GM18867 (cell line): Measurements from ENCODE around the gene UCHL3.

ENCODE experiments used
- ATAC-seq: cut with Tn5 transposase; IDR thresholded peaks from one replicate; pipeline ENCODE4 v1.9.1; 2021; ENCODE audit warnings: mild to moderate bottlenecking, moderate library complexity; ENCODE audit not compliant: unreplicated experiment

Gene UCHL3

DNA sequence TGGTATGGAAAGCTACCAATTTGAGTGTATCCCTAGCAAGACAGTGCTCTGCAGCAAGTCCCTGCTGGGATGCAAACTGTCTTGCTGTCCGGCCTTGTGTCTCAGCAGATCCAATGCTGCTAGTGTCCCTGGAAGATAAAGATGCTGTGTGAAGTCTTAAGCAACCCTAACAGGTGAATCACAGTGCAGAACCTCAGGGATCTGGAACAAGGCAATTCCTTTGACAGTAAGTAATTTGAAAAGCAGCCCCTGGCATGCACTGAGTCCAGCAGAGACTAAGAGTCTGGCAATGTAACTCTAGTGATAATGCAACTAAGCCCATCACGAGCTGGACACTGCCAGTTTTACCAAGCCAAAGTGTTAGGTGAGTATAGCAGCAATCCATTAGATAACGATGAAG, 1.7 kb upstream of the UCHL3 start:
- ATAC-seq = no peak

DNA sequence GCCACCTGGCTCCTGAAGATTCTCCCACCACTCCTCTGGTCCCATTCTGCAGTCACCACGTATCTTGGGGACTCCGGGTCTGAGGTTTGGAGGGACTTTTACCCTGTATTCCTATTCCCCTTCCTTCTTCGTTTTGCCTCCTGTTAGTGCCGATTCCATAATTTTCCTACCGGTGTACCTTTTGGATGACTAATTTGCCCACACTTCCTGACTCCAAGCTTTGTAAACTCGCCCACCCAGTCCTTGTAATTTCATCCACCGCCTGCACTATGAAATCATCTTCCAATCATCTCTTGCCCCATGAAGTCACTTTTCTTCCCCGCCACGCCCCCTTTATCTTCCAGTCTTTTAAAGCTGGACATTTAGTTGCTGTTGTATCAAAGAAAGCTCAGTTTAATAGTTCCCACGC, 572 bp downstream of the UCHL3 start:
- peak; percentile 7 for ATAC-seq

DNA sequence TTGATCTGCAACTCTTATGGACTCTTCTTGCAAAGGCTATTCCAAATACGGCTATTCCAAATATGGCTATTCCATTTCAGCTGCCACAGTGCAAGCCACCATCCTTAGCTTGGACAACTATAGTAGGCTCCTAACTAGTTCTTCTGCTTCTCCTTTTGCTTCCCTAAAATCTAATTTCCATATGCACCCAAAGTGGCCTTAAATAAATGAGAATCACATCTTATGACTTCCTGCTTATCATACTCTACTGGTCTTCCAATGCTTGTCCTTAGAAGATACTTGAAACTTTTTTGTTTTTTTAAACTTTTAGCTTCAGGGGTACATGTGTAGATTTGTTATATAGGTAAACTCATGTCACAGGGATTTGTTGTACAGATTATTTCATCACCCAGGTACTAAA, 4.9 kb downstream of the UCHL3 start:
- ATAC-seq = no peak

DNA sequence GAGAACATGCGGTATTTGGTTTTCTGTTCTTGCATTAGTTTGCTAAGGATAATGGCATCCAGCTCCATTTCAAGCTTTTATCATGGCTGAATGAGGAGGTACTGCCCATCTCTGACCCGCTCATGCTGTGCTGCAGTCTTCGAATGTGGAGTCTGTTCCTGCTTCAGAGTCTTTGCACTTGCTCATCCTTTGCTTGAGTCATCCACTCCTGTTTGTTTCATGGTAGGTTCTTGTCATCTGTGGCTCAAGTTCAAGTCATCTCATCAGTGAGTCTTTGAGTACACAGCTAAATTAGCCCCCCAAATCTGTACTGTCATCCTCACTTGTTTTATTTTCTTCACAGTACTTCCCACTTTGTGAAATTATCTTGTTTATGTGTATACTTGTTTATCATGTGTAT, 5.4 kb downstream of the UCHL3 start:
- no peak for ATAC-seq

DNA sequence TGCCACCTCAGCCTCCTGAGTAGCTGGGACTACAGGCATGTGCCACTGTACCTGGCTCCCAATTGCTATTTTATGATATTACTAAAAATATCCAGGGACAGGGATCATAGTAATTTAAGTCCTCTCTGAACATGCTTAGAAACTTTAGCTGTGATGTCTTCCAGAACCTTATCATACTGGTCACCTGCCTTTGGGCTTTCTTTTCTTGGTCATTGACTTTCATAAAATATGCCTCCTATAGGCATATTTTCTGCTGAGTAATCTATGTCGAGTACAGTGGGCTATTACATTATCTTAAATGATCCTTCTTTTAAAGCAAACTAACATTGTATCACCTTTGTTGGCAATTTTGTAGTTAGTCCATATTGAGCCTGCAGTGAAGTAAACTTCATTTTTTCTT, 6.2 kb downstream of the UCHL3 start:
- ATAC-seq = no peak

DNA sequence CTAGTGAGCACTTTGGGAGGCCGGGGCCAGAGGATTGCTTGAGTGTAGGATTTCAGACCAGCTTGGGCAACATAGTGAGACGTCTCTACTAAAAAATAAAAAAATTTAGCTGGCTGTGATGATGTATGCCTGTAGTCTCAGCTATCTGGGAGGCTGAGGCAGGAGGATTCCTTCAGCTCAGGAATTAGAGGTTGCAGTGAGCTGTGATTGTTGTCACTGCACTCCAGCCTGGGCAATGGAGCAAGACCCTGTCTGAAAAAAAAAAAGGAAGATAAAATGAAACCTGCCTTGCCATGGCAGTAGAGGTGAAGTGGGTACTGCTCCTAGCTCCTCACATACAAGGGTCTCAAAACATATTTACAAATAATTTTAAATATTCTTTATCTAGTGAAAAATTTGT, 7.4 kb downstream of the UCHL3 start:
- no peak for ATAC-seq

DNA sequence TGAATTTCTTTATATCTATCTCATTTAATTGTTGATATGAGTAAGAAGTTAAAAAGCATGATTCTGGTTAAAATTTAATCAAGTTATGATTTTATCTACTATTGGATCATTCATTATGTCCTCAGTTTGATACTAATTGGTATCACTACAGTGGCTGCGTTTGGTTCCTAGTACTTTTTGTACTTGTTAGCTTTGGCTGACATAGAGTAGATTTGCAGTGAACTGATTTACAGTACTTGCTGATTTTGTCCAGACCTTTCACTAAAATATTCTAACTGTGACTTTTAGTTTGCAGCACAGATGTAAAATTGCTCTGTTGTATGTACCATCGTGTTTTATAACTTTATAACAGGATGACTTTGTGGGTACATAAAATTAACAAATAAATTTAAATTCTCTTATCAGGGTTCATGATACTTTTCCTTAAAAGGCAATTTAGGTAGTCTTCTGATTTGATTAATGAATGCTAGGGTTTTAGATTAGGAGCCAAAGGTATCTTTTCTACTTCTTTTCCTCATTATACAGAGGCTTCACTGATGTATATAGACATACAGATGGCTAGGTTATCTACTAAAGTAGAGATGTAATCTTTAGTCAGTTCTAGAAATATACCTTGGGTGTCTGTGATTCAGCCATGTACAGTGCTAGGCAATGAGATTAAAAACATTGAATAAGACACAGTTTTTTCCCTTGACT, 8.7 kb downstream of the UCHL3 start:
- no peak for ATAC-seq

DNA sequence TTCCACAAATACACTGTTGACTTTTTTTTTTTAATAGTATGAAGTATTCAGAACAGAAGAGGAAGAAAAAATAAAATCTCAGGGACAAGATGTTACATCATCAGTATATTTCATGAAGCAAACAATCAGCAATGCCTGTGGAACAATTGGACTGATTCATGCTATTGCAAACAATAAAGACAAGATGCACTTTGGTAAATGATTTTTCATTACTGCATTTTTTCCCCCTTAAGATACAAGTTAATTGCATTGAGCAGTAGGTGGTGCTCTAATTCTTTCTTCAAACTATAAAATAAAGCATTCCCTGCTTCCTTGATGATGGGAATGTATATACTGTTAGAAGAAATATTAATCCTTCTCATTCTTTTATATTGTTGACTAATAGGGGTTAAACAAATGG, 17.1 kb downstream of the UCHL3 start:
- ATAC-seq = no peak

DNA sequence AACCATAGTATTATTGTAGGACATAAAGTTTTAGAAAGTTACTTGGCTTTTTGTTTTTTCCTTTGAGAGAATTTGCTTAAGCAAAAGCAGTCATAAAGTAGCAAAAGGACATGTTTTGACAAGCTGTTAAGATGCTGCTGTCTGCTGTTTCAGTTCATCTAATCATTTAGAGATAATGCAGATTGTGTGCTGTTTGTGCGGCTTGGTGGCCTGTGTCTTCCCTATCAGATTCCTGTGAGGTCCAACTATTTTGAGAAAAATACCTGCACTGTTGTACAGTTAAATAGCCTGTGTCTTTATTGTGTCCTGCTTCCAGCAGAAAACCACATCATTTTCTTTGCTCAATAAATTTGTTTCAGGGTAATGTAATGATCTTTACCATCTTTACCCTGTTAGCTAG, 20.0 kb downstream of the UCHL3 start:
- ATAC-seq = no peak

DNA sequence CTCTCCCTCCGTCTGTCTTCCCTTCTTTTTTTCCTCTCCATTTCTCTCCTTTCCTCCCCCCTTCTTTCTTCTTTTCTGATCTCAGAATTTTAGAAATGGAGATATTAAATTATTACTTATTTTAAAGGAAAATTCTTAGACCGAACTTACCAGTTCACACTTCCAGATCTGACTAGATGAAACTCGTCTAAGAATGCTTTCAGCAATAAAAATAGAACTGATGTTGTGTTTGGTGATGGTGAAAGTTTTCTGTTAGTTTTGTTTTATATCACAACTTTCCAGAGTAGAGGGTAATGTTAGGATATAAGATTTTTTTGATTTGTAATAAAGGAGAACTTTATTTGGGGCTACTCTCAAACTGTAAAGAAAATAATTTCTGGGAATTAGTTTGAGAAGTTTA, 29.9 kb downstream of the UCHL3 start:
- peak; percentile 65 for ATAC-seq

DNA sequence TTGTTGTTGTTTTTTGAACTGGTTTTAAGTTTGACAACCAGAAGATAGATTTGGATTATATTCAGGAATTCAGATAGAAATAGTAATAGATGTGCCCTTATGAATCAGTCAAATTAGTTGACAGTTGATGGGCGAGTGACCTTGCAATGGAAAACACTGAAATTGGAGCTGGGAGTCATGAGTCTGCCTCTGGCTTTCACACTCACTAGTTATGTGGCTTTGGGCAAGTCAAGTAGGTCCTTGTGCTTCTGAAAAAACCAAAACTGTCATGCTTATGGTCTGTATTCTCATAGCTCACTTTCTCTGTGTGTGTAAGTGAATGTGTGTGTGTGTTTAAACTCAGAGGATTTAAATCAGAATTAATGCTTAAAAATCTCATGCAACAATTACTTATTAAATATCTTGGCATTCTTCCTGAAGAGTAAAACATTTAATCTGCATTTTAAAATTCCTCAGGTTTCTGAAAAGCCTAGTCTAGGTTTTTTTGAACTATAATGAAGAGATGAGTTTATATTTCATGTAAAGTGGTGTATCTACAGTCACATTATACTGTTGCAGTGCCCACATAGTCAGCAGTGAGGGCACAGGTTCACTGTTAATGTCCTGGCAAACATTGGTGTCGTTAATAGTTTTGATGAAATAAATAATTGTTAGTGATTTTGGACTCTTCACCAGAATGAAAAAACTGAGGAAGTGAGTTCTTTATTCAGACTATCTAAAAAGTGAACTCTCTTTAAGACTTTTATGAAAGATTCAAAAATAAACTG, 32.5 kb downstream of the UCHL3 start:
- ATAC-seq = no peak

DNA sequence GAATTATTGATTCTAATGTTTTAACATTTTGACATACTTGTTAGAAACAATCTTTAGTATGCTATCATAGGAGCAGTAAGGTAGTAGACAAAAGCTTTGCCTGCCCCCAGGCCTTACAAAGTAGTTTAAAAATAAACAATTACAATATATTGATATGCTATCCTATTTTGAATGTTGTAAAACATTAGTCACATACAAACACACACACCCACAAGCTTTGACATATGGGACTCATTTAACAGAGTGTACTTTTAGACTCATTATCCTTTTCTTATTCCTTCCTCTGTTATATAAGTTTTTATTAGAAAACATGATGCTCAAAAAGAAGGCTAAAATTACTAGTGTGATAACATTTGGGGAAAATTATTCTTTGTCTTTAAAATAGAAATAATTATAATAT, 33.5 kb downstream of the UCHL3 start:
- no peak for ATAC-seq

DNA sequence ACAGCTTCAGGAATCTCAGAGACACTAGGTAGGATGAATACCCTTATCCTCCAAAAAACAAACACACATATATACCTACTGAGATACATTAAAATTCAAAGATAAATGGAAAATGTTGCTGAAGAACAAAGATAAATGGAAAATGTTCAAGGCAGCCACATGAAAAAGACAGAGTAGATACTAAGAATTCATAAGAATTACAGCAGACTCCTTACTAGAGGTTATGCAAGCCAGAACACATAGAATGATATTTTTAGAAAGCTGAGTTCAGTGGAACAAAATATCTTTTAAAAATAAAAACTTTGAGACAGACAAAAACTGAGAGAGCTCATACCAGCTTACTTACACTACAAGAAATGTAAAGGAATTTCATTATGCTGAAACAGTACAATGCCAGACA, 35.6 kb downstream of the UCHL3 start:
- no peak for ATAC-seq

DNA sequence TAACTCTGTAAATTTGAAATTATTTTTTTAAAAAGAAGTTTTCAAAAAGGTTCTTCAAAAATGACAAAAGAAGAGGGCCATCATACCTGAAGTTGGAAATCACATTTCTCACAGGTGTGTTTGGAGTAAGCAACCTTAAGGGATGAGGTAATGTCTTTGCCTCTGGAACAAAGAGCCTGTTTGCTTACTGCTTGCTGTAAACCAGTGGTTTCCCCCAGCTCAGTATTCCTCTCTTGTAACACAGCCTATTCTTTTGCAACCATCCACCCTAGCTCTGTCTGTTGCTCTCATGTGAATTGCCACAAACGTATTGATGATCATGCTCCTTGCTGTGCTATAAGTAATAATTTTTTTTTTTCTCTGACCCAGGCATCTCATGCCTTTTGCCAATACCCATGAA, 38.1 kb downstream of the UCHL3 start:
- no peak for ATAC-seq

DNA sequence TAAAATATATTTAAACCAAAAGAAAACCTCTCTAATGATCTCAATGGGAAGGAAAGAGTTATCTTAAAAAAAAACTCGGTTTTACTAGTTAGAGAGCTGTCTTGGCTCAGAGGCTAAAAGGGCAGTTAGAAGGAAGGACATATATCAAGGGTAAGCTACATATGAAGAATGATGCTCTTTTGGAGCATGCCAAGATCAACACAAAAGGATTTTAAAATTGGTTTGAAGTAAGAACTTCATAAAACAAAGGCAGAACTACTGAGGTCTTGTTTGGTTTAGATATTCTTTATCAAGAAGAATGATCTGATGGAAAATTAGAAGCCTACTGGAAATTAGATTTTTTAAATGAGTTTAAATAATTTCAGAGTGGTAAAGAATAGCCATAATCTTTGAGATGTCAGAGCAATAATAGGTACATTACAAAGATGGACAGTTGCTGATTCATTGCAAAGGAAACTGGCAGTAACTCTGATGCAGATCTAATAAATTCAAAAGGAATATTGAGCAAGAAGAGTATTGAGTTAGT, 47.1 kb downstream of the UCHL3 start:
- no peak for ATAC-seq

DNA sequence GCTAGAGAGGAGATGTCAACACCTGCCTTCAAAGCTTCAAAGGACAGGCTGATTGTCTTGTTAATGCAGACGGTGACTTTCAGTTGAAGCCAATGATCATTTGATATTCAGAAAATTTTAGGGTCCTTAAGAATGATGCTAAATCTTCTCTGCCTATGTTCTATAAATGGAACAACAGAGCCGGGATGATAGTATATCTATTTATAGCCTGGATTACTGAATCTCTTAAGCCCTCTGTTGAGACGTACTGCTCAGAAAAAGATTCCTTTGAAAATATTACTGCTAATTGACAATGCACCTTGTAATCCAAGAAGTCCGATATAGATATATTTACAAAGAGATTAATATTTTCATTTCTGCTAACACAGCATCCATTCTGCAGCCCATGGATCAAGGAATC, 50.8 kb downstream of the UCHL3 start:
- ATAC-seq = no peak

DNA sequence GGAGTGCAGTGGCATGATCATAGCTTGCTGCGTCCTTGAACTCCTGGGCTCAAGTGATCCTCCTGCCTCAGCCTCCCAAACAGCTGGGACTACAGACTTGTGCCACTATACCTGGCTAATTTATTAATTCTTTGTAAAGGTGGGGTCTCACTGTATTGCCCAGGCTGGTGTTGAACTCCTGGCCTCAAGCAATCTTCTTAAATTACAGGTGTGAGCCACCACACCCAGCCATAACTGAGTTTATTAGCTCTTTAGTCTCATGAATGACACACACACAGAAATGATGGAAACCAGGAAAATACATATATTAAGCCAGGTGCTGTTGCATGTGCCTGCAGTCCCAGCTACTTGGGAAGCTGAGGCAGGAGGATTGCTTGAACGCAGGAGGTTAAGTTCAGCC, 53.4 kb downstream of the UCHL3 start:
- no peak for ATAC-seq

DNA sequence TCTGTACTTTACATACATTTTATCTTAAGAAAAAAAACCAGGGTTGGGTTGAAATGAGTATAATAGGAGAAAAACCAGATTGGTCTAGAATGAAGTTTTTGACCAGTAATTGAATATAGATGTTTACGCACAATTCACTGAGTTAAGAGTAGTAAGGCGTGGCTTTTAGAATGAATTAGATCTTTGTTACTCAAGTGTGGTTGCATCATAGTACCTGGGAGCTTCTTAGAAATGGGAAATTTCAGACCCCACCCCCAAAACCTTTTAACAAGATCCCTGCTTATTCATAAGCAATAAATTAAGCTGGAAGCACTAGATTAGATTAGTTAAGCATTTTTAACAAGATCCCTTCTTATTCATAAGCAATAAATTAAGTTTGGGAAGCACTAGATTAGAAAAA, 57.9 kb downstream of the UCHL3 start:
- no peak for ATAC-seq

DNA sequence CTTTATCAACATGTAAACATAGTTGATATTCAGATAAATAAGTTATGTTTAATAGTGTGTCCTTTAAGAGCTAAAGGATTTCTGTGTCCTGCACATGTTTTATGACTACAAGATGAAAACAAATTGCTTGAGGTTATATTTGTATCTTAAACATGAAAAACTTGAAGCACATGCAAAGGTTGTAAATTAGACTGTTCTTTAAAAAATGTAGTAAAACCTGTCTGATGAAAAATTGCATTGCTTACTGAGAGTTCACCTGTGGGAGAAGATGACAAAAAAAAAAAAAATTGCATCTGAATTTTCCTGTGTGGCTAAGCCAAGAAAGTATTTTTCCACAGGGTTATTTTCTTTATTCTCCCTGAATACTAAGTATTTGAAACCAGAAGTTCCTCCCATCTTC, 60.9 kb downstream of the UCHL3 start:
- no peak for ATAC-seq

DNA sequence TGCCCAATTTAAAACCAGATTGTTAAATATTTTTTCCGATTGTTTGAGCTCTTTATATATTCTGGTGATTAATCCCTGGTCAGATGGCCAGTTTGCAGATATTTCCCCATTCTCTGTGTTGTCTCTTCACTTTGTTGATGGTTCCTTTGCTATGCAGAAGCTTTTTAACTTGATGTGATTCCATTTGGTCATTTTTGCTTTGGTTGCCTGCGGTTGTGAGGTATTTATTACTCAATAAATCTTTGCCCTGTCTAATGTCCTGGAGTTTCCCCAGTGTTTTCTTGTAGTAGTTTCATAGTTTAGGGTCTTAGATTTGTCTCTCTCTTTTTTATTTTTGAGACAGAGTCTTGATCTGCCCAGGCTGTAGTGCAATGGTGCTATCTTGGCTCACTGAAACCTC, 62.8 kb downstream of the UCHL3 start:
- no peak for ATAC-seq

DNA sequence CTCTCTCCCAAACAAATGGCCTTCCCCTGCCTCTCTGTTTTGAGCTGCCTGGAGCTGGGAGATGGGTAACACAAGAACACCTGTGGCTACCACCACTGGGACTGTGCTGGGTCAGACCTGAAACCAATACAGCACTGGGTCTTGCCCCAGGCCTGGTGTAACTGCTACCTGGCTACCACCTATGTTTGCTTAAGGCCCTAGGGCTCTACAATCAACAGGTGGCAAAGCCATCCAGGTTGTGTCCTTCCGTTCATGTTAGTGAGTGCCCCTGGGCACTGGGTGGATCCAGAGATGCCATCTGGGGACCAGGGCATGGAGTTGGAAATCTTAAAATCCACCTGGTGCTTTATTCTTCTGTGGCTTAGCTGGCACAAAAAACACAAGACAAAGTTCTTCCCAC, 67.6 kb downstream of the UCHL3 start:
- ATAC-seq = no peak

DNA sequence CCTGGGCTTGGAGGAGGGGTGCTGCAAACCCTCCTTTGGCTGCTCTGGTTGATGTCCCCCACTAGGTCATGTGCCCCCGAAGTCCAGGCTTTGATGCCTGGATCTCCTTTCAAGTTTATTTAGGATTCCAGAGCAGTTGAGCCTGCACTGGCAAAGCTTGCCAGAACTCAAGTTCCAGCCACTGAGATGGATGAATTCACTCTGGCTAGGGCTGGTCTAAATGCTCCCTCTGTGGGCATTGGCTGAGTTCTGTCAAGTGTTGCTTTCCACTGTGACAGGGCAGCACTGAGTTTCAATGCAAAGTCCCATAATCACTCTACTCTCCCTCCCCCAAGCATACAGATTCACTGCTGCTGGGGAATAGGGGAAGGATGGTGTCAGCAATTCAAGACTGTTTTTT, 68.7 kb downstream of the UCHL3 start:
- ATAC-seq = no peak

DNA sequence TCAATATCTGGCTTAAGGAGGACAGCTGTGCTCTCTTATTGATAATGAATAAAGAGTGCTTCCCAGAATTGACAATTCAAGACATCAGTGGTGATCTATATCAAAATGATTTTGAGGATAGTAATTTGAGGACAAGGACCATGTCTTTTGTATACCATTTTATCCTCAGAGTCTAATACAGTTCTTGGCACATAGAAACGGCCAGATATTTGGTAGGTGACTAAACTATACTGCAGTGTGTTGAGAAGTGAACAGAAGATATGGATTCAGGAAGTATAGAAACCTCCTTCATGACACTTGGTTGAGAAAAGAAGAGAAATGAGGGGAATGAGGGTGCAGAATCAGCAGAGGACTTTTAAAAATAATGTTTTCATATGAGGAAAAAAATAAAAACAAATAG, 70.4 kb downstream of the UCHL3 start:
- ATAC-seq = no peak
